Osteoblast (primary cell): ENCODE measurements around the gene COL16A1. TPM values are rescaled to one million over a fixed set of nuclear protein-coding genes. Genes with fewer than 3 reads are reported as not detected.

ENCODE experiments used
- DNase-seq: peaks from one replicate; pipeline ENCODE4 v3.0.0; 2011; ENCODE audit warnings: low spot score, mixed read lengths; ENCODE audit not compliant: insufficient read length; ENCODE audit errors: missing footprints
- H2AFZ ChIP-seq: 2 replicates; pipeline ENCODE4 v1.6.0; 2011; ENCODE audit warnings: mild to moderate bottlenecking, low read length
- H3K27ac ChIP-seq: 2 replicates; pipeline ENCODE4 v1.5.1; 2011; ENCODE audit warnings: mild to moderate bottlenecking, low read depth, low read length, moderate library complexity
- H3K27me3 ChIP-seq: 2 replicates; pipeline ENCODE4 v1.6.0; 2012; ENCODE audit warnings: mild to moderate bottlenecking, control low read depth, inconsistent platforms, low read length, moderate library complexity; ENCODE audit not compliant: insufficient read depth
- H3K36me3 ChIP-seq: 2 replicates; pipeline ENCODE4 v1.5.1; 2011; ENCODE audit warnings: mild to moderate bottlenecking, low read length, control low read depth, moderate library complexity; ENCODE audit not compliant: insufficient read depth
- H3K4me1 ChIP-seq: 2 replicates; pipeline ENCODE4 v1.5.1; 2011; ENCODE audit warnings: mild to moderate bottlenecking, low read length, control low read depth, moderate library complexity; ENCODE audit not compliant: insufficient read depth
- H3K4me2 ChIP-seq: 2 replicates; pipeline ENCODE4 v1.6.0; 2011; ENCODE audit warnings: mild to moderate bottlenecking, low read length; ENCODE audit not compliant: insufficient read depth
- H3K4me3 ChIP-seq: fragments of 200-600 bp; sonication (generic); 3 replicates; pipeline ENCODE4 v1.5.1; 2012; ENCODE audit warnings: mild to moderate bottlenecking, low read length, inconsistent platforms; ENCODE audit not compliant: insufficient read depth
- H3K79me2 ChIP-seq: 2 replicates; pipeline ENCODE4 v1.6.0; 2012; ENCODE audit warnings: mild to moderate bottlenecking, low read length, control low read depth, inconsistent platforms; ENCODE audit not compliant: insufficient read depth
- H3K9me3 ChIP-seq: 2 replicates; pipeline ENCODE4 v1.5.1; 2011; ENCODE audit warnings: low read depth, low read length, control low read depth
- H4K20me1 ChIP-seq: 2 replicates; pipeline ENCODE4 v1.6.0; 2012; ENCODE audit warnings: mild to moderate bottlenecking, low read length, control low read depth; ENCODE audit not compliant: insufficient read depth
- total RNA-seq: library from RNA; depleted of rRNA; stranded (reverse); fragments of >200 nt; gene quantifications from 2 replicates; pipeline ENCODE4 v1.2.3, GENCODE V29; 2012
- TF ChIP-seq, protein P1 (sequence below): IDR thresholded peaks from 2 replicates; pipeline ENCODE4 v1.5.1; 2011; ENCODE audit warnings: mild to moderate bottlenecking, low read depth, low read length, moderate library complexity; ENCODE audit errors: extremely low read depth

The COL16A1 gene
- total RNA-seq, 1 donor, result 197 TPM

DNA sequence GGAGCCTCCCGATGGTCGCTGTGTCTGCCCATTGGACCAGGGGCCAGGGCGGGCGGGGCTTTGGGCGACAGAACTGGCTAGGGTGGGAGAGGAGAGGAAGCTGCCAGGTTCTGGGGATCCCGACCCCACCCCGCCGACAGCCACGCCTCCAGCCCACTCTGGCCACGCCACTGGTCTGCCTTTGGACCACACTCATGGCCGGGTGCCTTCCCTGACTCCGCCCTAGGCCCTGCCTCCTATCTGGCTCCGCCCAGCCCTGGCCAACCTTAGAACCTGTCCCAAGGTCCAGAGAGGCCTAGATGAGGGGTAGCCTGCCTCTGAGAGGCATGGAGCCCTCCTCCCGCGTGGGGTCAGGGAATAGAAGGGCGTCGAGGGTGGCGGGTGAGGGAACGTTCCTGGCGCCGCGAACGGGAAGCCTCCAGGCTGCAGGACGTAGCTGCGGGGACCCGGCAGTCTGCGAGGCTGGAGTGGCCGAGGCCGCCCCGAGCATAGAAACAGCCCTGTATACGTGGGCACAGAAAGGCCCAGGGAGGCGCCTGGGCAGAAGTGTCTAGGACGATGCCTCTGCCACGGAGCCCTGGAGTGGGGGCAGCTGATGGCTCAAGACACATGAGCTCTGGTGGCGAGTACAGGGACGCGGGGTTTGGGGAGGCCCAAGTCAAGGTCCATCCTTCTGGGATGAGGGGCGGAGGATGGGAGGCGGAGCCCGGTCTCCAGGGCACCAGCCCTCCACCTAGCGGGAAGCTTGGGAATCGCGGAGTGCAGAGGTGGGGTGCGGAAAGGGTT is 11.5 kb upstream of the COL16A1 start:
- peak; percentile 98 for DNase-seq
- Histone ChIP-seq H3K4me1 (peaks cover 62% of the 10 kb centered on the region), H2AFZ (peak overlapping the region; percentile 92), H3K4me3 (peak overlapping the region; percentile 70), H3K79me2 (no peaks in the 10 kb centered on the region), H3K27me3 (no peaks in the 10 kb centered on the region), H3K27ac (peak overlapping the region; percentile 96), H3K4me2 (peak overlapping the region; percentile 88), H4K20me1 (peaks cover 5% of the 10 kb centered on the region), H3K9me3 (no peaks in the 10 kb centered on the region), H3K36me3 (no peaks in the 10 kb centered on the region)
- TF ChIP-seq, protein P1, sequence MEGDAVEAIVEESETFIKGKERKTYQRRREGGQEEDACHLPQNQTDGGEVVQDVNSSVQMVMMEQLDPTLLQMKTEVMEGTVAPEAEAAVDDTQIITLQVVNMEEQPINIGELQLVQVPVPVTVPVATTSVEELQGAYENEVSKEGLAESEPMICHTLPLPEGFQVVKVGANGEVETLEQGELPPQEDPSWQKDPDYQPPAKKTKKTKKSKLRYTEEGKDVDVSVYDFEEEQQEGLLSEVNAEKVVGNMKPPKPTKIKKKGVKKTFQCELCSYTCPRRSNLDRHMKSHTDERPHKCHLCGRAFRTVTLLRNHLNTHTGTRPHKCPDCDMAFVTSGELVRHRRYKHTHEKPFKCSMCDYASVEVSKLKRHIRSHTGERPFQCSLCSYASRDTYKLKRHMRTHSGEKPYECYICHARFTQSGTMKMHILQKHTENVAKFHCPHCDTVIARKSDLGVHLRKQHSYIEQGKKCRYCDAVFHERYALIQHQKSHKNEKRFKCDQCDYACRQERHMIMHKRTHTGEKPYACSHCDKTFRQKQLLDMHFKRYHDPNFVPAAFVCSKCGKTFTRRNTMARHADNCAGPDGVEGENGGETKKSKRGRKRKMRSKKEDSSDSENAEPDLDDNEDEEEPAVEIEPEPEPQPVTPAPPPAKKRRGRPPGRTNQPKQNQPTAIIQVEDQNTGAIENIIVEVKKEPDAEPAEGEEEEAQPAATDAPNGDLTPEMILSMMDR, result peak; percentile 79

DNA sequence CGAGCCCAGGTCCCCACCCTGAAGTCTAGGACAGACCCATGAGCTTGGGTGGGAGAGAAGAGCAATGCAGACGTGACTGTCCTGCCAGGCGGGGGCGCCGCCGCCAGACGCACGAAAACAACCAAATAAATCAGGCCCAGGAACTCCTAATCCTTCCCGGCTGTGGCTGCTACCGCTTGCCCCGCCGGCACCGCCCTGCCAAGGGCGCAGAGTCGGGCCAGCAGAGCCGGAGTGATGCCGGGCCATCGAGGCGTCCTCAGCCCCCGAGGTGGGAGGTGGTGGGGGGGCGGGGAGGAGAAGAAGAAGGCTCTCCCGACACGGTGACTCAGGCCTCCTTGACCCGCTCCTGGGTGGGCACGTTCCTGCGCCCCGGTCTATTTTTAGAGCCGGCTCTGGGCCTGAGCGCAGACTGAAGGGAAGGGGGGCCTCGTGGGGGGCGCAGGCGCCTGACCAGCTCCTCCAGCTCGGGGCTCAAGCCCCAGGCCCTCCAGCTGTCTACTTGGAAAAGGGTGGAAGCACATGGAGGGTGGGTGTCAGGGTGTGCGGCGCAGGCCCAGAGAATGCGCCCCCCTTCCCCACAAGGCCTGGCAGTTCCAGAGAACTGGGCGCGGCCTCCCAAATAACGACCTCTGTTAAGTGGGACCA is 10.7 kb upstream of the COL16A1 start:
- Histone ChIP-seq H3K36me3 (no peaks in the 10 kb centered on the region), H3K4me2 (peak overlapping the region; percentile 88), H2AFZ (peak overlapping the region; percentile 92), H3K79me2 (no peaks in the 10 kb centered on the region), H4K20me1 (peaks cover 5% of the 10 kb centered on the region), H3K4me1 (peaks cover 62% of the 10 kb centered on the region), H3K9me3 (no peaks in the 10 kb centered on the region), H3K27ac (peak overlapping the region; percentile 96), H3K4me3 (peak overlapping the region; percentile 70), H3K27me3 (no peaks in the 10 kb centered on the region)
- DNase-seq, result peak; percentile 90
- TF ChIP-seq, protein P1, result peak; percentile 42

DNA sequence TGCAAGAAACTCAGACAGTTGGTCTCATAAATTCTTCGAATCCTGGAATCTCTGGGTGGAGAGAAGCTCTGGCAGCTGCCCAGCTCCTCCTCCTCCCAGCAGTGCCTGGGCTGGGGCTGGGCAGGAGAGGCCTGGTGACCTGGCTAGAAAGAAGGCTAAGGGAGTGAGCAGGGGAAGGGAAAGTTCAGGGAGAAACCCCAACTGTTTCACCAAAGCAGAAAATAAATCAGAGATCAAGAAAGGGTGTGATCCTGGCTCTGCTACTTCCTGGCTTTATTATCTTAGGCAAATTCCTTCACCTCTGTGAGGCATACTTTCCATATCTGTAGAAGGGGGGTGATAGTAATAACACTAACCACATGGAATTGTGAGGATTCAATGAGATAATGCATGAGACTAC is 8.8 kb upstream of the COL16A1 start:
- DNase-seq, result peak; percentile 91
- H3K79me2 ChIP-seq, result no peaks in the 10 kb centered on the region
- H3K4me1 ChIP-seq, result peaks cover 70% of the 10 kb centered on the region
- TF ChIP-seq, protein P1, result no peak
- H4K20me1 ChIP-seq, result peaks cover 5% of the 10 kb centered on the region
- no peak overlapping the region for H2AFZ ChIP-seq
- peak overlapping the region; percentile 96 for H3K27ac ChIP-seq
- no peaks in the 10 kb centered on the region for H3K36me3 ChIP-seq
- no peaks in the 10 kb centered on the region for H3K27me3 ChIP-seq
- peak overlapping the region; percentile 68 for H3K4me2 ChIP-seq
- no peaks in the 10 kb centered on the region for H3K9me3 ChIP-seq
- H3K4me3 ChIP-seq, result no peak overlapping the region

DNA sequence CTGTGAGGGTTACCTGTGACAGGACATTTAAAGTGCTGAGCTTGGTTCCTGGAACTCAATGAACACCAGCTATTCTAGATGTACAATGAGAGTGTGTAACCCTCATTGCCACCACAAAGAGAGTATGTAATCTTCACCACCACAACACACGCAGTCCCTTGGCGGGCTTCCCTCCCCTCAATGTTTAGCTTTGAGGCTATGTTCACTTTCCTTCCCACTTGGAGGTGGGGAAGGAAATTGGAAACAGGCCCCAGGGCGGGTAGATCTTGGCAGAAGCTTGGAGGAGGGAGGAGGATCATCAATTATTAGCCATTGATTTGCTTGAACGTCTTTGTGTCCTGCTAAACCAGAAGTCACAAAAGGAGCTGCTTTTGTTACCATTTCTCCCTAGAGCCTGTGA is 8.3 kb upstream of the COL16A1 start:
- H3K4me3 ChIP-seq, result peak overlapping the region; percentile 19
- H3K4me1 ChIP-seq, result peaks cover 70% of the 10 kb centered on the region
- H3K9me3 ChIP-seq, result no peaks in the 10 kb centered on the region
- peak overlapping the region; percentile 96 for H3K27ac ChIP-seq
- TF ChIP-seq, protein P1, result no peak
- H3K36me3 ChIP-seq, result no peaks in the 10 kb centered on the region
- H3K79me2 ChIP-seq, result no peaks in the 10 kb centered on the region
- peak overlapping the region; percentile 68 for H3K4me2 ChIP-seq
- peaks cover 4% of the 10 kb centered on the region for H4K20me1 ChIP-seq
- no peak overlapping the region for H2AFZ ChIP-seq
- peak; percentile 68 for DNase-seq
- no peaks in the 10 kb centered on the region for H3K27me3 ChIP-seq
